HG03060 (cell line): ENCODE measurements around the gene HAVCR1.
"Not testable (repeated sequence)": the region's sequence is repeated elsewhere in the genome, so short reads cannot be mapped to it uniquely, and the experiment has no call there.

ENCODE experiments used
- ATAC-seq: cut with Tn5 transposase; IDR thresholded peaks from one replicate; pipeline ENCODE4 v1.9.1; 2021; ENCODE audit warnings: low read depth, moderate number of reproducible peaks; ENCODE audit not compliant: unreplicated experiment

HAVCR1 gene

DNA sequence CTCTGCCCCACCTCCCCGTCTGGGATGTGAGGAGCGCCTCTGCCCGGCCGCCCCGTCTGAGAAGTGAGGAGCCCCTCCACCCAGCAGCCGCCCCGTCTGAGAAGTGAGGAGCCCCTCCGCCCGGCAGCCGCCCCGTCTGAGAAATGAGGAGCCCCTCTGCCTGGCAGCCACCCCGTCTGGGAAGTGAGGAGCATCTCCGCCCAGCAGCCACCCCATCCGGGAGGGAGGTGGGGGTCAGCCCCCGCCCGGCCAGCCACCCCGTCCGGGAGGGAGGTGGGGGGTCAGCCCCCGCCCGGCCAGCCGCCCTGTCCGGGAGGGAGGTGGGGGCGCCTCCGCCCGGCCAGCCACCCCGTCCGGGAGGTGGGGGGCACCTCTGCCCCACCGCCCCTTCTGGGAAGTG is 44.8 kb downstream of the HAVCR1 start:
- ATAC-seq, result not testable (repeated sequence)

GRCh38 chr5:157006262-157006661 is 52.7 kb downstream of the HAVCR1 start:
- ATAC-seq, result no peak

DNA sequence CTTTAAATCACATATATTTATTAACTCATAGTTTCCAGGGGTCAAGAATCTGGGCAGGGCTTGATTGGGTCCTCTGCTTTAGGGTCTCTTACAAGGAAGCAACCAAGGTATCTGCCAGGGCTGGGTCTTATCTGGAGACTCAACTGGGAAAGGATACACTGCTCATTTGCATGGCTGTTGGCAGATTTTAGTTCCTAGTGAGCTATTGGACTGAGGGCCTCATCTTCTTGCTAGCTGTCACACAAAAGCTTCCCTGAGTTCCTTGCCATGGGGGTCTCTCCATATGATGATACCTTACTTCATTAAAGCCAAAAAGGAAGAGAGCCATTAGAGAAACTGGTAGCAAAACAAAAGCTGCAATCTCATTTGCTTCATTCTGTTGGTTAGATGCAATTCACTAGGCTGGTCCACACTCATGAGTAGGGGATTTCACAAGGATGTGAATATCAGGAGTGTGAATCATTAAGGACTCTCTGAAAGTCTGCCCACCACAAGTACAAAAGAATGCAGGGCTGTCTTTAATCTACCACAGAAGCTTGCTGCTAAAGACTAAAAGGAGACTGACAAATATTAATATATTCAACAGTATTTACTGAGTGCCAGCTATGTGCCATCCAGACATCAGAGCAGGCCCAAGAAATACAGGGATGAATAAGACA is 53.9 kb downstream of the HAVCR1 start:
- ATAC-seq, result no peak

- no peak for ATAC-seq
These were observed 67.2 kb downstream of the HAVCR1 start for GRCh38 chr5:156991714-156992113.

DNA sequence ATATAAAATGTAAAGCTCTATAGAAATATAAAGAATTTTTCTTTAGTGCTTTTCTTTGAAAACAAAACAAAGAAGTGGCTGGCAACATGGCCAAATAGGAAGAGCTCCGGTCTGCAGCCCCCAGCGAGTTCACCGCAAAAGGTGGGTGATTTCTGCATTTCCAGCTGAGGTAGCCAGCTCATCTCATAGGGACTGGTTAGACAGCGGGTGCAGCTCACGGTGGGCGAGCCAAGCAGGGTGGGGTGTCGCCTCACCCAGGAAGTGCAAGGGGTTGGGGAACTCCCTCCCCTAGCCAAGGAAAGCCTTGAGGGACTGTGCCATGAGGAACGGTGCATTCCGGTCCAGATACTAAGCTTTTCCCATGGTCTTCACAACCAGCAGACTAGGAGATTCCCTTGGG is 74.9 kb downstream of the HAVCR1 start:
- no peak for ATAC-seq

GRCh38 chr5:156981481-156981880 is 77.4 kb downstream of the HAVCR1 start:
- ATAC-seq, result no peak
